HEK293 (cell line): ENCODE measurements around the gene RAMAC.

Experiments
- ZNF274 ChIP-seq, 2 experiments: fragments of 200-500 bp in 1 of 2; fragments of 450-650 bp in 1 of 2; sonication (Bioruptor generic) in 1 of 2; formaldehyde crosslinking in 1 of 2; IDR thresholded peaks; 2 replicates each; pipeline versions ENCODE4 v1.5.1 to v1.6.1; 2014 to 2016; ENCODE audit warnings: borderline replicate concordance in 1 of 2, inconsistent platforms in 1 of 2, low read length in 1 of 2, missing biosample characterization in 1 of 2, missing genetic modification characterization in 1 of 2
- ZNF549 ChIP-seq: fragments of 450-650 bp; IDR thresholded peaks from 2 replicates; pipeline ENCODE4 v1.5.1; 2018; ENCODE audit warnings: missing biosample characterization, missing genetic modification characterization, mild to moderate bottlenecking, inconsistent platforms, moderate library complexity
- ZNF670 ChIP-seq: fragments of 450-650 bp; formaldehyde crosslinking; IDR thresholded peaks from 2 replicates; pipeline ENCODE4 v1.5.1; 2016; ENCODE audit warnings: missing biosample characterization, missing genetic modification characterization, low read depth
- TF ChIP-seq, protein P1 (sequence below): fragments of 450-650 bp; formaldehyde crosslinking; IDR thresholded peaks from 2 replicates; pipeline ENCODE4 v1.5.1; 2016; ENCODE audit warnings: missing biosample characterization, missing genetic modification characterization, borderline replicate concordance
- TF ChIP-seq, protein P2 (sequence below): fragments of 450-650 bp; IDR thresholded peaks from 2 replicates; pipeline ENCODE4 v1.5.1; 2018; ENCODE audit warnings: missing biosample characterization, missing genetic modification characterization
- TF ChIP-seq, protein P3 (sequence below): fragments of 450-650 bp; formaldehyde crosslinking; IDR thresholded peaks from 2 replicates; pipeline ENCODE4 v1.5.1; 2016; ENCODE audit warnings: missing biosample characterization, missing genetic modification characterization
- TF ChIP-seq, protein P4 (sequence below): fragments of 450-650 bp; formaldehyde crosslinking; IDR thresholded peaks from 2 replicates; pipeline ENCODE4 v1.5.1; 2016; ENCODE audit warnings: missing biosample characterization, missing genetic modification characterization, low read depth
- TF ChIP-seq, protein P5 (sequence below): fragments of 450-650 bp; formaldehyde crosslinking; IDR thresholded peaks from 2 replicates; pipeline ENCODE4 v1.5.1; 2016; ENCODE audit warnings: missing biosample characterization, missing genetic modification characterization

DNA sequence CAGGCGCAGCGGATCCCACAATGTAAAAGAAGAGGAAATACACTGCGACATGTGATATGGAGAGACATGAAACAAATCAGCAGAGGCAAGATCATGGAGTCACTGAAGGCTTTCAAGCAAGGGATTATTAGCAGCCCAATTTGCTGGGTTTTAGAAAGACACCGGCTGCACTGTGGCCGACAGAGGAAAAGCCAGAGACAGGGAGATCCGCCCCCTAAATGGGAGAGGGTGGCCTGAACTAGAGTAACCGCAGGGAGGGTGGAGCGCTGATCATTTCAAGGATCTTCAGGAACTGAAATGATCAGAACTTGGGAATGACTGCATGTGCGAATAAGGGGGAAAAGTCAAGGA is 26.0 kb downstream of the RAMAC start:
- TF ChIP-seq, protein P1, sequence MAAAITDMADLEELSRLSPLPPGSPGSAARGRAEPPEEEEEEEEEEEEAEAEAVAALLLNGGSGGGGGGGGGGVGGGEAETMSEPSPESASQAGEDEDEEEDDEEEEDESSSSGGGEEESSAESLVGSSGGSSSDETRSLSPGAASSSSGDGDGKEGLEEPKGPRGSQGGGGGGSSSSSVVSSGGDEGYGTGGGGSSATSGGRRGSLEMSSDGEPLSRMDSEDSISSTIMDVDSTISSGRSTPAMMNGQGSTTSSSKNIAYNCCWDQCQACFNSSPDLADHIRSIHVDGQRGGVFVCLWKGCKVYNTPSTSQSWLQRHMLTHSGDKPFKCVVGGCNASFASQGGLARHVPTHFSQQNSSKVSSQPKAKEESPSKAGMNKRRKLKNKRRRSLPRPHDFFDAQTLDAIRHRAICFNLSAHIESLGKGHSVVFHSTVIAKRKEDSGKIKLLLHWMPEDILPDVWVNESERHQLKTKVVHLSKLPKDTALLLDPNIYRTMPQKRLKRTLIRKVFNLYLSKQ: no peak
- TF ChIP-seq, protein P2, sequence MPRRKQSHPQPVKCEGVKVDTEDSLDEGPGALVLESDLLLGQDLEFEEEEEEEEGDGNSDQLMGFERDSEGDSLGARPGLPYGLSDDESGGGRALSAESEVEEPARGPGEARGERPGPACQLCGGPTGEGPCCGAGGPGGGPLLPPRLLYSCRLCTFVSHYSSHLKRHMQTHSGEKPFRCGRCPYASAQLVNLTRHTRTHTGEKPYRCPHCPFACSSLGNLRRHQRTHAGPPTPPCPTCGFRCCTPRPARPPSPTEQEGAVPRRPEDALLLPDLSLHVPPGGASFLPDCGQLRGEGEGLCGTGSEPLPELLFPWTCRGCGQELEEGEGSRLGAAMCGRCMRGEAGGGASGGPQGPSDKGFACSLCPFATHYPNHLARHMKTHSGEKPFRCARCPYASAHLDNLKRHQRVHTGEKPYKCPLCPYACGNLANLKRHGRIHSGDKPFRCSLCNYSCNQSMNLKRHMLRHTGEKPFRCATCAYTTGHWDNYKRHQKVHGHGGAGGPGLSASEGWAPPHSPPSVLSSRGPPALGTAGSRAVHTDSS: no peak
- no peak for TF ChIP-seq ZNF670 (tag by site-specific recombination)
- TF ChIP-seq, protein P3, sequence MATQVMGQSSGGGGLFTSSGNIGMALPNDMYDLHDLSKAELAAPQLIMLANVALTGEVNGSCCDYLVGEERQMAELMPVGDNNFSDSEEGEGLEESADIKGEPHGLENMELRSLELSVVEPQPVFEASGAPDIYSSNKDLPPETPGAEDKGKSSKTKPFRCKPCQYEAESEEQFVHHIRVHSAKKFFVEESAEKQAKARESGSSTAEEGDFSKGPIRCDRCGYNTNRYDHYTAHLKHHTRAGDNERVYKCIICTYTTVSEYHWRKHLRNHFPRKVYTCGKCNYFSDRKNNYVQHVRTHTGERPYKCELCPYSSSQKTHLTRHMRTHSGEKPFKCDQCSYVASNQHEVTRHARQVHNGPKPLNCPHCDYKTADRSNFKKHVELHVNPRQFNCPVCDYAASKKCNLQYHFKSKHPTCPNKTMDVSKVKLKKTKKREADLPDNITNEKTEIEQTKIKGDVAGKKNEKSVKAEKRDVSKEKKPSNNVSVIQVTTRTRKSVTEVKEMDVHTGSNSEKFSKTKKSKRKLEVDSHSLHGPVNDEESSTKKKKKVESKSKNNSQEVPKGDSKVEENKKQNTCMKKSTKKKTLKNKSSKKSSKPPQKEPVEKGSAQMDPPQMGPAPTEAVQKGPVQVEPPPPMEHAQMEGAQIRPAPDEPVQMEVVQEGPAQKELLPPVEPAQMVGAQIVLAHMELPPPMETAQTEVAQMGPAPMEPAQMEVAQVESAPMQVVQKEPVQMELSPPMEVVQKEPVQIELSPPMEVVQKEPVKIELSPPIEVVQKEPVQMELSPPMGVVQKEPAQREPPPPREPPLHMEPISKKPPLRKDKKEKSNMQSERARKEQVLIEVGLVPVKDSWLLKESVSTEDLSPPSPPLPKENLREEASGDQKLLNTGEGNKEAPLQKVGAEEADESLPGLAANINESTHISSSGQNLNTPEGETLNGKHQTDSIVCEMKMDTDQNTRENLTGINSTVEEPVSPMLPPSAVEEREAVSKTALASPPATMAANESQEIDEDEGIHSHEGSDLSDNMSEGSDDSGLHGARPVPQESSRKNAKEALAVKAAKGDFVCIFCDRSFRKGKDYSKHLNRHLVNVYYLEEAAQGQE (tag by site-specific recombination): no peak
- TF ChIP-seq, protein P4, sequence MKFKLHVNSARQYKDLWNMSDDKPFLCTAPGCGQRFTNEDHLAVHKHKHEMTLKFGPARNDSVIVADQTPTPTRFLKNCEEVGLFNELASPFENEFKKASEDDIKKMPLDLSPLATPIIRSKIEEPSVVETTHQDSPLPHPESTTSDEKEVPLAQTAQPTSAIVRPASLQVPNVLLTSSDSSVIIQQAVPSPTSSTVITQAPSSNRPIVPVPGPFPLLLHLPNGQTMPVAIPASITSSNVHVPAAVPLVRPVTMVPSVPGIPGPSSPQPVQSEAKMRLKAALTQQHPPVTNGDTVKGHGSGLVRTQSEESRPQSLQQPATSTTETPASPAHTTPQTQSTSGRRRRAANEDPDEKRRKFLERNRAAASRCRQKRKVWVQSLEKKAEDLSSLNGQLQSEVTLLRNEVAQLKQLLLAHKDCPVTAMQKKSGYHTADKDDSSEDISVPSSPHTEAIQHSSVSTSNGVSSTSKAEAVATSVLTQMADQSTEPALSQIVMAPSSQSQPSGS: no peak
- no peak for TF ChIP-seq ZNF274 (IDR thresholded peaks at IDR 0.05; ENCODE audit: low read length)
- TF ChIP-seq ZNF274 (tag by site-specific recombination; IDR thresholded peaks at IDR 0.05; ENCODE audit: borderline replicate concordance): no peak
- TF ChIP-seq, protein P5, sequence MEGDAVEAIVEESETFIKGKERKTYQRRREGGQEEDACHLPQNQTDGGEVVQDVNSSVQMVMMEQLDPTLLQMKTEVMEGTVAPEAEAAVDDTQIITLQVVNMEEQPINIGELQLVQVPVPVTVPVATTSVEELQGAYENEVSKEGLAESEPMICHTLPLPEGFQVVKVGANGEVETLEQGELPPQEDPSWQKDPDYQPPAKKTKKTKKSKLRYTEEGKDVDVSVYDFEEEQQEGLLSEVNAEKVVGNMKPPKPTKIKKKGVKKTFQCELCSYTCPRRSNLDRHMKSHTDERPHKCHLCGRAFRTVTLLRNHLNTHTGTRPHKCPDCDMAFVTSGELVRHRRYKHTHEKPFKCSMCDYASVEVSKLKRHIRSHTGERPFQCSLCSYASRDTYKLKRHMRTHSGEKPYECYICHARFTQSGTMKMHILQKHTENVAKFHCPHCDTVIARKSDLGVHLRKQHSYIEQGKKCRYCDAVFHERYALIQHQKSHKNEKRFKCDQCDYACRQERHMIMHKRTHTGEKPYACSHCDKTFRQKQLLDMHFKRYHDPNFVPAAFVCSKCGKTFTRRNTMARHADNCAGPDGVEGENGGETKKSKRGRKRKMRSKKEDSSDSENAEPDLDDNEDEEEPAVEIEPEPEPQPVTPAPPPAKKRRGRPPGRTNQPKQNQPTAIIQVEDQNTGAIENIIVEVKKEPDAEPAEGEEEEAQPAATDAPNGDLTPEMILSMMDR (tag by site-specific recombination): no peak
- TF ChIP-seq ZNF549 (tag by site-specific recombination): no peak
